GDM1 (cell line): ENCODE results near the gene TPSD1.
"Not testable (repeated sequence)": the region's sequence is repeated elsewhere in the genome, so short reads cannot be mapped to it uniquely, and the experiment has no call there.

ENCODE experiments used
- DNase-seq: peaks from one replicate; lab custom pipeline; 2025; lab: John Stamatoyannopoulos, UW

Gene TPSD1

DNA sequence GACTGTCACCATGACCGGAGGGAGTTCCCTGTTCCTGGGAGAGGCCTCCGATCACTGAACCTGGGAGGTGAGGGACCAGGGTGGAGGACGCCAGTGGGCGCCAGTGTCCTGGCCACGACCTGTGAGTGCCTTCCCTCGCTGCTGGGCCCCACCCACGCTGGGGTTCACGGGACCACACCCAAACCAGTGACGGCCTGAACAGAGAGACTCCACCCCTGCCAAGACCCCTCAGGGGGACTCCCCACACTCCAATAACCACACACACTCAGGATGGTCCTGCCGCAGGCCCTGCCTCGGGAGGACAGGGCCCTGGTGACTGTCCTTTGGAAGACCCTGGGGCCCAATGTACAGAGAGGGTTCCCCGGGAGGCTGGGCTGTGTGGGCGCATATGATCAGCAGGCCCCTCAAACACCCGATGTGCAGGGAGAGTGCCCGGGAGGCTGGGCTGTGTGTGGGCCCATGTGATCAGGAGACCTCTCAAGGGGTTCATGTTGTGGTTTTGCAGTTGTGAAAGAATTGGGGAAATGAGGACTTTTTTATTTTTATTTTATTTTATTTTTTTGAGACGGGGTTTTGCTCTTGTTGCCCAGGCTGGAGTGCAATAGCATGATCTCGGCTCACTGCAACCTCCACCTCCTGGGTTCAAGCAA lies 26.6 kb downstream of the TPSD1 start:
- DNase-seq = no peak

DNA sequence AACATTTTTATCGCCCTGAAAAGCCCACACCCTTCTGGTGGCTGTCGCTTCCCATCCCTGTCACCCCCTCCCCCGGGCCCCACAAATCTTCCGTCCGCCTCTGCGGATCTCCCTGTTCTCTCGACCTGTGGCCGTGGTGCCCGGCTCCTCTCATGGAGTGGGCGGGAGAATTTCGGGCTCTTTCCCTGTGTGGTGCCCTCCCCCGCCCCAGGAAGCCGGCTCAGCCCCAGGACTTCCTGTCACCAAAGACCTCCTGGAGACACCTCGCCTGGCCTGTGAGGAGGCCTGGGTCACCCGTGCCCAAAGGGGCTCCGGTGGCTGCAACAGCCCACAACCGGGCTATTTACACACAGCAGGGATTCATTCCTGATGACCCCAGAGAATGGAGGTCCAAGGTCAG lies 27.4 kb downstream of the TPSD1 start:
- DNase-seq = no peak

DNA sequence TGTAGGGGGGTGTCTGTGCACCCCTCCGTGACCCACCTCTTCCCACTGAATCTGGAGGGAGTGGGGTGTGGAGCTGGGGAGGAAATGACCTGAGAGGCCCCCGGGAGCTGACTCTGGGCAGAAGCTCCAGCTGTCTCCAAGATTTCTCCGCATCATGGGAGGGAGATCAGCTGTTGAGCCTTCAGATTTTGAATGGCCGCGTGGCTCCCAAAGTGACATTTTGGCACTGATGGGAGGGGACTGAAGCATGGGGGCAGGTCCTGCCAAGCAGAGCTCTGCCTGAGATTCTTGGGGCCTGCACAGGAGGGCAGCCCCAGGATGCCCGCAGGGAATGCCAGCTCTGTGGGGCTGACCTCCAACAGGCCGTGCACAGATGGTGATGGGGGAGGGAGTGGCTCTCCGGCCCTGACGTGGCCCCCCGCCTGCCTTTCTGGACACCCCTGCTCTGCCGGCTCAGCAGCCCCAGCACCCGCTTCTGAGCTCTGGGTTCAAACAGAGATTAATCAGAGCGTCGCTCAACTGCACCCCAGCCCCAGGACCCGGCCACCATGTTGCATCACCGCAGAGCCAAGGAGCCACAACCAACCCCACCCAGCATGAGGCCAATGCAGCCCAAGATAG lies 28.2 kb downstream of the TPSD1 start:
- DNase-seq = no peak

DNA sequence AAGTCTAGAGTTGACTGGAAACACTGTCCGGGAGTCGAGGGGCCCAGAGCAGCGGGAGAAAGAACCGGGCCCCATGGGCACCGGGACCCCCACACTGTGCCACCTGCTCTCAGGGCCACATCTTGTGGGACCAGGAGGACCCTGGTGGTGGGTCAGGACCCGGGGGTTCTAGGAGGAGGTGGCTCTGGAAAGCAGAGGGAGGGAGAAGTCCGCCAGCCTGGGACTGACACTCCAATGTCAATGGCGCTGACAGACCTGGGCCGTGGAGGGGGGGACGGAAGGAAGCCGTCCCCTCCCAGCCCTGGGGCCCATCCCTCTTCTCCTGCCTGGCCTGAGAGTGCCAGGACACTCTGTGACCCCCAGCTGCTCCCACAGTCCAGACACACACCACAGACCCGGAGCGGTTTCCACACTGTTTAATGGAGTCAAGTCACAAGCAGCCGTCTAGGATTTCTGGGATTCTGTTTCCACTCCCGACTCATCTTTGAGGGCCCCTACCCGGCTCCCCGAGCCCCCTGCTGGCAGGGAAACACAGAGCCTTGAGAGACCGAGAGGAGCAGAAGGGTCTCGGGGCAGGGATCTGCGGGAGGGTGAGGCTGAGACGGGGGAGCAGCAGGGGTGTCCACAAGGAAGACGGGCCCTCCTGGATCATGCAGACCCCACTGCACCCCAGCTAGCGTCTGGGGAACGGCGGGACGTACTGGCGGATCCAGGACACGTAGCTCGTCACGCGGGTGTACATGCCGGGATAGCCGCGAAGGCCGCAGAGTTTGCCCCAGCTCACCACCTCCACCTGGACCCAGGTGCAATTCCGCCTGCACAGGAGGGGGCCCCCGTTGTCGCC lies 30.0 kb downstream of the TPSD1 start:
- DNase-seq = no peak

DNA sequence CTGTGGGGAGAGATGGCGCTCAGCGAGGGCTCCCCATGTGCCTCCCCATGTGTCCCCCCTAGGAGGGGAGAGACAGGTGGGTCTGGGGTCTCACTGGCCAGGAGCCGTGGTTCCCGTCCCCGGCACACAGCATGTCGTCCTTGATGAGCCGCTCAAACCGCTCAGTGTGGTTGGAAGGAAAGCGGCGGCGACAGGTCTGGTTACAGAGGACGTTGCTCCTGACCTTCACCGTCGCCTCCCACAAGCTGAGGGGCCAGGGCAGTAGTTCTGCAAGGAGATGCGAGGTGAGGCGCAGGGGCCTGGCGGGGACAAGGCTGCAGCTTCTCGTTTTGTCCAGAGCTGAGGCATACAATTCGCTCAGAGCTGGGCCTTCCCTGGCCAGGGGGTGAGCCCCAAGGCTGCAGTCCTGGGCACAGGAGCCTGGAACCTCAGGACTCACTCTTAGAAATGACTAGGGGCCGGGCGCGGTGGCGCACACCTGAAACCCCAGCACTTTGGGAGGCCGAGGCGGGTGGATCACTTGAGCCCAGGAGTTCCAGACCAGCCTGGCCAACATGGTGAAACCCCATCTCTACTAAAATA lies 30.7 kb downstream of the TPSD1 start:
- DNase-seq = no peak

DNA sequence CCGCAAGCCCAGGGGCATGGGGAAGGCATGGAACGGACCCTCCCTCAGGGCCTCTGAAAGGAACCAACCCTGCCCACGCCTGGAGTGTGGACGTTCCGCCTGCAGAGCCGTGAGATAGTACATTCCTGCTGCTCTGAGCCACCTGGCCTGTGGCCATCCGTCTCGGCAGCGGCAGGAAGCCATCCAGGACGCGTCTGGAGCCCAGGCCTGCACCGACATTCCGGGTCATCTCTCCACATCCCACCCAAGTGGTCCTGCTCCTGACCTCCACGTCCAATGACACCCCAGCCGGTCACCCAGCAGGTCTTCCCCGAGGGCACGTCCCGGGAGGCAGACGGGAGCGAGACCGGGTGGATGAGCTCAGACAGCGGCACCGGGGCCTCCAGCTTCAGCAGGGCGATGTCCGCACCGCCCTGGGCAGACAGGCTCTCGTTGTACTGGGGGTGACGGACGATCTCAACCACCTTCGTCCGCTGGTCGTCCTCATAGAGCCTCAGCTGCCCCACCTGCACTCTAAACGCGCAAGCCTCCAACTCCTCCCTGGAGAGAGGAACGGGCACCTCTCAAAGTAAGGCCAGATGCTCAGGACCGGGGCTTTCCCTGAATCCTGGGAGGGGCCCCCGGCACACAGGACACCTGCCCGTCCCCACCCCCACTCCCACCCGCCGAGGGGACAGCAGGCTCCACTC lies 32.3 kb downstream of the TPSD1 start:
- DNase-seq = no peak

DNA sequence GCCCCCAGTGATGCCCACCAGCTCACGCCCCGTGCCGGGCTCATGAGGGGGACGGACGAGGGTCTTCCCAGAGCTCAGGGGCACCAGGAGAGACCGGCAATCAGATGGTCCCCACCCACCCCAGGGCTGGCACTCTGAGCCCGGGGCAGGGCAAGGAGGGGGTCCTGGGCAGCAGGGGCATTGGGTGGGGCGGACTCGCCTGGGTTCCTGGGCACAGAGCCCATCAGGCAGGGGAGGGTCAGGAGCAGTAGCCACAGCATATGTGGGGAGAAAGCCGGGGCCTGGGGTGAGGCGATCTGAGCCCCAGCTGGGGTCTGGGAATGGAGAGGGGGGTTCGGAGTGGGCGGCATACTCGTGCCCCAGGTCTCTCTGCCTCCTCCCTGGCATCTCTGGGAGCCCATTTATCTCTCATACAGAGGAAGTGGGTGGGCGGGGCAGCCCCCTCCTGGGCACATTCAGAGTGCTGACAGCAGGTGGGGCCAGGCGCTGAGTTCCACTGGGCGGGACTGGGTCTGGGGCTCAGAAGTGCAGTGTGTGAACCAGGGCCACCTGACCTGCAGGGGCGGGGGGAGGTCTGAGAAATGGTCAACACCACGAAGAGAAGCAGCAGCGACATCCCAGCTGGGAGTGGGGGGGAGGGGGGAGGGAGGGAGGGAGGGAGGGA lies 33.1 kb downstream of the TPSD1 start:
- DNase-seq = no peak

DNA sequence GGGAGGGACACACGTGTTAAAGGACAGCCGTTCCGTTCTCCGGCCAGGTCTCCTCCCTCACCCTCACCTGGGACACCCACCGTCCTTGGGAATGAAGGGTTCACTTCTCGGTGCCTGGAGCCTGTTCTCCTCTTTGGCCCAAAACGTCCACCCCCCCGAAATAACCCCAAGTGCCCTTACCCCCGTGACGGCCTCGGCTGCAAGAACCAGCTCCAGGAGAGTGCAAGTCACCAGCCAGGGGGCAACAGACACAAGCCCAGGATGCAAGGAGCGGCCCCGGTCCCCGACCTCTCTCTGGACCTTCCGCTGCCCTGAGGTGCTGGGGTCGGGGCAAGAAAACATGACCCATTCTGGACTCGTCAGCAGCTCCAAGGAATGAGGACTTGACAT lies 33.6 kb downstream of the TPSD1 start:
- no peak for DNase-seq

DNA sequence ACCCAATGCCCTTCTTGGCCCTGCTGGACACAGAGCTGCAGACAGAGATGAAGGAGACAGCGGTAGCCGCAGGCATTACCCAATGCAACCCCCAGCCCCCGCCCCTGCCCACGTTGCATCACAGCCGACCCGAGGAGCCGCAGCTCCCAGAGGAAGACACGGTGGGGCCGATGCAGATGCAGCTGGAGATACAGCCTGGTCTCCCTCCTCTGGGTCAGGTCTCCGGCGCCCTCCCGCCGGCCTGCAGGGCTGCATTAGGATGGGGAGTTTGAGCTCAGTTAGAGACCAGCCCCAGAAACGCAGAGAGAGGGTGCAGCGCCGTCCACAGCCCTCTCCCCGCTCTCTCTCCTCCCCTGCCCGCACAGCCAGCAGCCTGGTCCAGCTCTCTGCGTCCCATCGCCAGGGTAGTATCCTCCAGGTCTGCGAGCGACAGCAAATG lies 34.2 kb downstream of the TPSD1 start:
- DNase-seq = no peak

DNA sequence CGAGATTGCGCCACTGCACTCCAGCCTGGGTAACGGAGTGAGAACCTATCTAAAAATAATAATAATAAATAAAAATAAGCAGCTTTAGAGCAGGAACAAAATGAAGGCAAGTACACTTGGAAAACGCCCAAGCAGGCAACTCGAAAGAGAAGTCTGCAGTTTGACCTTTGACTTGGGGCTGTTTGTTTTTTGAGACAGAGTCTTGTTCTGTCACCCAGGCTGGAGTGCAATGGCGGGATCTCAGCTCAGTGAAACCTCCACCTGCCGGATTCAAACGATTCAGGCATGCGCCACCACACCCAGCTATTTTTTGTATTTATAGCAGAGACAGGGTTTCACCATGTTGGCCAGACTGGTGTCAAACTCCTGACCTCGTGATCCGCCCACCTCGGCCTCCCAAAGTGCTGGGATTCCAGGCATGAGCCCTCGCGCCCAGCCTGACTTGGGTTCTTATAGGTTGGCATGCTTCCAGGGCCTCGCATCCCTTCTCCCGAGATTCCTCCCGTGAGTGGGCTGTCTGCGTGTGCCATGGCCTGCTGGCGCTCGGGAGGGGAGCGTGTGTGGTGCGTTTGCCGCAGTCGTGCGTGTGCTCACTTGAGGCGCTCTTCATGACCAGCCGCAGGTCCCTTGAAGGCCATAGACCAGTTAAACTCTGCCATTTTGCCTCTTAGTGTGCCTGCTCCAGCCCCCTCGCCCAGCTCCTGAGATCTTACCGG lies 35.1 kb downstream of the TPSD1 start:
- DNase-seq = no peak

DNA sequence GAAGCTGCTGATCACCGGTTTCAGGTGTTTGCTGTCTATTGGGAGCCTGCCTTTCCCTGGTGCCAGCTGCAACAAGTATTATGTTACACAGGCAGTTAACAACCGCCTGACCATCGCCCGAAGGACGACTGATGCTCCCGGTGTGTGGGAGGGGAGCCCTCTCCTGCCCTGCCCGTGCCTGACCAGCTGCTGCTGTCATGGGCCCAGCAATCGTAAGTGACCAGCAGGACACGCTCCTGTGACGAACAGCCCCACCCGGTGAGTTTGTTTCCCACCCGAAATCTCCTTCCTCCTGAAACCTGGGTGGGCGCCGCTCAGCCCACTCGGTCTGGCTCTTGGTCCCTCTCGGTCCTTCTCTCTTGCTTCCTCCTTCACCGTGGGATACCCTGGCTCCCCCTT lies 35.7 kb downstream of the TPSD1 start:
- no peak for DNase-seq

DNA sequence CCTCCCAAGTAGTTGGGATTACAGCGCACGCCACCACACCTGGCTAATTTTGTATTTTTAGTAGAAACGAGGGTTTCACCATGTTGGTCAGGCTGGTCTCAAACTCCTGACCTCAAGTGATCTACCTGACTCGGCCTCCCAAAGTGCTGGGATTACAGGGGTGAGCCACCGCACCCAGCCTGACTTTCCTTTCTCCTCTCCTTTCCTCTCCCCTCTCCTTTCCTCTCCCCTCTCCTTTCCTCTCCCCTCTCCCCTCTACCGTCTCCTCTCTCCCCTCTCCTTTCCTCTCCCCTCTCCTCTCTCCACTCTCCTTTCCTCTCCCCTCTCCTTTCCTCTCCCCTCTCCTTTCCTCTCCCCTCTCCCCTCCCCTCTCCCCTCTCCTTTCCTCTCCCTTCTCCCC lies 36.3 kb downstream of the TPSD1 start:
- DNase-seq = not testable (repeated sequence)

DNA sequence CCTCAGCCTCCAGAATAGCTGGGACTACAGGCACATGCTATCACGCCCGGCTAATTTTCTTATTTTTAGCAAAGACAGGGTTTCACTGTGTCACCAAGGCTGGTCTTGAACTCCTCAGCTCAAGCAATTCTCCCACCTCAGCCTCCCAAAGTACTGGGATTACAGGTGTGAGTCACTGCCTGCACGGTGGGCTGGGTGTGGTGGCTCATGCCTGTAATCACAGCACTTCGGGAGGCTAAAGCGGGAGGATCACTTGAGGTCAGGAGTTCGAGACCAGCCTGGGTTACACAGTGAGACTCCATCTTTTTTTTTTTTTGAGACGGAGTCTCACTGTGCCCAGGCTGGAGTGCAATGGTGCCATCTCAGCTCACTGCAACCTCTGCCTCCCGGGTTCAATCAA lies 36.9 kb downstream of the TPSD1 start:
- DNase-seq = not testable (repeated sequence)

DNA sequence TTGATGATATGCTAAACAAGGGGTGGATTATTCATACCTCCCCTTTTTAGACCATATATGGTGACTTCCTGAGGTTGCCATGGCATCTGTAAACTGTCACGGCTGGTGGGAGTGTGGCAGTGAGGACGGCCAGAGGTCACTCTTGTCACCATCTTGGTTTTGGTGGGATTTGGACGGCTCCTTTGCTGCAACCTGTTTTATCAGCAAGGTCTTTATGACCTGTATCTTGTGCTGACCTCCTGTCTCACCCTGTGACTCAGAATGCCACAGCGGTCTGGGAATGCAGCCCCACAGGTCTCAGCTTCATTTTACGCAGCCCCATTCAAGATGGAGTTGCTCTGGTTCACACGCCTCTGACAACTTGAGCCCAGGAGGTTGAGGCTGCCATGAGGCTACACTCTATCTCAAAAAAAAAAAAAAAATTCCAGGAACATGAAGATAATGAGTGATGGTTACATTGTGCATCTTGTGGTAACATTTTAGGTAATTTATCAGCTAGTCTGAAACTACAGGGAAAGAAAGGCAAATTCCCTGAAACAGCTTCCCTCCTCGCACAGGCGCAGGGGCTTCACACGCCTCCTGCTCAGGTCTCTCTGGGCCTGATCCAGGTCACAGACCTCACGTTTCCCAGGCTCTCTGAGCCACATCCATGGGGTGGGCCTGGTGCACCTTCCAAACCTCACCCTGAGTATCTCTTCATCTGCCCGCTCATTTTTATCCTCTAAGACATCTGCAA lies 38.2 kb downstream of the TPSD1 start:
- DNase-seq = no peak

DNA sequence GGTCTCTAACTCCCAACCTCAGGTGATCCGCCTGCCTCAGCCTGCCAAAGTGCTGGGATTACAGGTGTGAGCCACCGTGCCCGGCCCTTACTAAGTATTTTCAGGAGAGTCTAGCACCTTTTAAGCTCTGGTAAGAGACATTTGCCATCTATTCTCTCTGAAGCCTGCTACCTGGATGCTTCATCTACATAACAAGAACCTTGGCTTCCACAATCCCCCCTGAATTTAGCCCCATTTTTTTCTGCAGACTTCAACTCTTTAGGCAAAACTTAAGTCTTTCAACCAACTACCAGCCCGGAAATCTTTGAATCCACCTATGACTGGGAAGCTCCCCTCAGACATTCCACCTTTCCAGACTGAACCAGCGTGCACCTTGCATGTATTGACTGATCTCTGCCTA lies 39.6 kb downstream of the TPSD1 start:
- no peak for DNase-seq

DNA sequence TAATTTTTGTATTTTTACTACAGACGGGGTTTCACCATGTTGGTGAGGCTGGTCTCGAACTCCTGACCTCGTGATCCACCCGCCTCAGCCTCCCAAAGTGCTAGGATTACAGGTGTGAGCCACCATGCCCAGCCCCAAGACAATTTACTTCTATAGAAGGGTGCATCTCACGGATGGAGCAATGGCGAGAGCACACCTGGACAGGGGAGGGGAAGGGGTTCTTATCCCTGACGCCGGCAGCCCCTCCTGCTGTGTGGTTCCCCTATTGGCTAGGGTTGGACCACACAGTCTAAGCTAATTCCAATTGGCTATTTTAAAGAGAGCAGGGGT lies 40.8 kb downstream of the TPSD1 start:
- DNase-seq = not testable (repeated sequence)

DNA sequence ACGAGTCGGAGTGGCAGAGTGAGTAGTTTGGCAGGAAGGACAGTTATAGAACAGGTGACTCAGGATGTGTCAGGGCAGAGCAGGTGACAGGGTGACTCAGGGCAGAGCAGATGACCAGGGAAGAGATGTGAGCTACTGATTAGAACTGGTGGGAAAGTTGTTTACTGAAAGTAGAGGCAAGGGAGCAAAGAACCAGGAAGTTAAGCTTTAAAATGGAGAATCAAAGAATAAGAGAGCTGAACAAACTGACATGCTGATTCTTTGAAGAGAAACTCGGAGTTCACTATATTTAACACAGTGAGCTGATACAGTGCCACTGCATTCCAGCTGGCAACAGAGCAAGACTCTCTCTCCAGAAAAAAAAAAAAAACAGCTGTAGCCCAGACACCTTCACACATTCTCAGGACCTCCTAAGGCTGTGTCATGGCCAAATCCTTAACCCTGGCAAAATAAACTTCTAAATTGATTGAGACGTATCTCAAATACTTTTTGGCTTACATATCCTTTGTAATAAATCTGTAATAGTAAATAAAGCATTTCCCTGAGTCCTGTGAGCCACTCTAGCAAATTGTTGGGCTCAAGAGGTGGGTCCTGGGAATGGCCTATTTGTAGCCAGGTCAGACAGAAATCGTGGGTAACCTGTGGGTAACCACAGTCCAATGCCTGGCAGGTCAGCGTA lies 41.3 kb downstream of the TPSD1 start:
- DNase-seq = no peak

DNA sequence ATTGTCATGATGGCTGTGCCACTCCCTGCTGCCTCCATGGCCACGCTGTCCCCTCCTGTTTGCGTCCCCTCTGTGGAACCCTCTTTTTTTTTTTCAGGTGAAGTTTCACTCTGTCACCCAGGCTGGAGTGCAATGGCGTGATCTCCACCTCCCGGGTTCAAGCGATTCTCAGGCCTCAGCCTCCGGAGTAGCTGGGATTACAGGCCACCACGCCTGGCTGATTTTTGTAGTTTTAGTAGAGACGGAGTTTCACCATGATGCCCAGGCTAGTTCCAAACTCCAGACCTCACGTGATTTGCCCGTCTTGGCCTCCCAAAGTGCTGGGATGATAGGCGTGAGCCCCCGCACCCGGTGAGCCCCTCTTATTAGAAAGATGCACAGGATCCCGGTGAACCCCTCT lies 42.5 kb downstream of the TPSD1 start:
- no peak for DNase-seq

DNA sequence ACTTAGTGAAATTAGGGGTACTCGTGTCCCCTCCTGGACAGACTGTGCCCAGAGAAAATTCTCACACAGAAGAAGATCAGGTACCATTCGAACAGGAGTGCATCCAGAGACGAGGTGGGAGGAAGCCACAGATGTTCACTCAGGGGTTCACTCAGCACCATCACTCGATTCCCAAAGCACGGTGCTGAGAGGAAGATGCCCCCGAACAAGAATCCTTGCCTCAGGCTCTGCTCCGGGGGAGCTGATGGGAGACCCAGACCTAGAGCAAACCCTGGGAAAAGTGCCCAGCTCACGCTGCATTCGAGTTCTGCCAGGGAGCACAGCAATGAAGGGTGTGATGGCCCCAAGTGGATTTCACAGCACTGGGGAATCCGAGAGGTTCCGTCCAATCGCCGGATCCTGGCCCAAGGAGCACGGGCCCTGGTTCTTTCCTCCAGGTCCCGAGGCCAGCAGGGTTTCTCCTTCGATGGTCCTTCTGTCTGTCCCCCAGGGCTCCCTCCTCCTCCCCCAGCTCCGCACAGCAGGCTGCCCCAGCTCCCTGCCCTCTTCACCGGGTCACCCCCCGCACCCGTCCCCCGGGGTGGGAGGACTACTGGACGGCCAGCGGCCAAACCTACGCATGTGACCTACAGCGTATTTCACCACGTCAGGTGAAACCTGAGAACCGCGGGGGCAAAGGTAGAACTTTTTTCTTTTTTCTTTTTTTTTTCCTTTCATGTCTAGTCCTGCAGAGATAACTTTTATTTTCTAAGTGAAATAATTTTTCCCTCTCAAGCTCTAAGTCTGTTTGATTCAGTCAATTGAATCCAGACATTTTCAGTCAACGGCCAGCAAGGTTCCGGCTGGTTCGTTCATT lies 43.4 kb downstream of the TPSD1 start:
- no peak for DNase-seq
